ENCODE measurements around the gene DNAL4.
A peak's percentile ranks its signal among the peaks of the same experiment; 100 is the strongest.

DNAL4 gene, protein sequence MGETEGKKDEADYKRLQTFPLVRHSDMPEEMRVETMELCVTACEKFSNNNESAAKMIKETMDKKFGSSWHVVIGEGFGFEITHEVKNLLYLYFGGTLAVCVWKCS

DNA sequence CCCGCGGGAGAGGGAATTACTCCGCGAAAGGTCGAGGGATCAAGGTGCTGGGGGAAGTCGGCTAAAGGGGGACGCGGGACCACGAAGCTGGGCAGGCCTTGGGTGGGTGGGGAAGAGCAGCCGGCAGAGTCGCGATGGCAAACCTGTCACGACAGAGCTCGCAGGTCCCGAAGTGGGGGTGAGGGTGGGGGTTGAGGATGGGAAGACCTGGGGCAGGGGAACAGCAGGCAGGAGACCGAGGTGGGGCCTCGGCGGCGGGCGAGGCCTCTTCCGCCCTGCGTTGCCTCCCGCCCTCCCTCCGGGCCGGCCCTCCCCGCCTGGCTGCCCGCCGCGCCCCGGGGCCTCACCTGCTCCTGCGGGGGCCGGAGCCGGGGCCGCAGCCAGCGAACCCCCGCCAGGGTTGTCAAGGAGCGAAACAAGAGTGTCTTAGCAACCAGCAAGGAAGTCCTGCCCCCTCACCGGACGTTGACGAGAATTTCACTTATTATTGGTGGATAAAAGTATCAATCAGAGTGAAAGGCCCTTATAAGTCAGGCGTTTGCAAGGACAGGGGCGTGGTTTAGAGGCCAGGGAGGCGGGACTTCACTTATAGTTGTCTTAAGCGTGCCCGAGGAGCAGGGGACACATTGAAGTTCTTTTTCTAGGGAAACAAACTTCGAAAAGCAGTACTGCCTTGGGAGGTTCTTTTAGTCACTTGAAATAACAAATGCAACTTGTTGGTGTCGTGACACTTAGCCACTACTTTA lies at the start of gene DNAL4:
TSS of gene DNAL4 (minus strand) at position 423 of the 746 bp plus-strand sequence. CDS start 11,412 bp downstream, outside the sequence.
- peak; percentile 99 for DNase-seq

DNA sequence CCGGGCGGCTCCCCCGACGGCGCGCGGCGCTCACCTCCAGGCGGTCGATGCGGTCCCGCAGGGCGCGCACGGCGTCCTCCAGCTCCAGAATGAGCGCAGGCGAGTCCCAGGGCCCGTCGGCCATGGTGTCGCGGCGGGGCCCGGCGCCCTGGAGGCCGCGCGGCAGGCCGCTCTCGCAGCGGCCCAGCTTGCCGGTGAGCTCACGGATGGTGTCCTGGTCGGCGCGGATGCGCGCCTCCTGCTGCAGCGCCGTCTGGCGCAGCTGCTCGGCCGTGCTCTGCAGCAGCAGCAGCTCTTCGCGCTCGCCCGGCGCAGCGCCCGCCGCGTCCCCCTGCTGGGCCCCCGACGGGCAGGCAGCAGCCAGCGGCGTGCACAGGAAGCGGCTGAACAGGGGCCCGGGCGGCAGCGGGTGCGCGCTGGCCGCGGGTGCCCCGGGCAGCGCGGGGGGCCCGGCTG lies 49.3 kb upstream of the DNAL4 start:
- peak; percentile 71 for DNase-seq

DNA sequence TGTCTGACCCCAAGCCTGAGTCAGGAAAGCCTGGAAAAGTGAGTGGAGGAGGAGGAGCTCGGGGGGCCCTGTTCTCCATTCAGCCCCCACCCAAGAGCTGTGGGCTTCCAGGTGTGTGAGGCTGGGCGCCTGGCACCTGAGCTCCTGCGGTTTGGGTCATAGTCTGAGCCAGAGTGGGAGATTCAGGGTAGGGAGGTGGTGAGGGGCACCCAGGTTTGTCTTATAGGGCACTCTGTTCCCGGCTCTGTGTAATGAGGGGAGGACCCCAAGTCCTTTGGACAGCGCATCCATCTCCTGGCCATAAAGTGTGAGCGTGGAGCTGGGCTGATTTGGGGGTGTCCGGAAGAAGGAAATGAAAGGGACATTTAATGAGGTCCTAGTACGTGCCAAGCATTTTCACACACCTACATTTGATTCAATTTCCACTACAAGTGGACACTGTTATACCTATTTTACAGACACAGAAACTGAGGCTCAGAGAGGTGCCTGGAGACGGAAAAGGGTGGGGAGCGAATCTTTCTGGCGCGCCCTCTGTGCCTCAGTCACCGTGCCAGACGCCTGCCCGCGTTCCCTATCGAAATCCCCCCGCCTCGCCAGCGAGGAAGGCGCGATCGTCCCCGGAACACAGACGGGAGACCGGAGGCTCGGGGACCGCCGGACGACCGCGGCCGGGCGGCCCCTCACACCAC lies 48.7 kb upstream of the DNAL4 start:
- DNase-seq: no peak

DNA sequence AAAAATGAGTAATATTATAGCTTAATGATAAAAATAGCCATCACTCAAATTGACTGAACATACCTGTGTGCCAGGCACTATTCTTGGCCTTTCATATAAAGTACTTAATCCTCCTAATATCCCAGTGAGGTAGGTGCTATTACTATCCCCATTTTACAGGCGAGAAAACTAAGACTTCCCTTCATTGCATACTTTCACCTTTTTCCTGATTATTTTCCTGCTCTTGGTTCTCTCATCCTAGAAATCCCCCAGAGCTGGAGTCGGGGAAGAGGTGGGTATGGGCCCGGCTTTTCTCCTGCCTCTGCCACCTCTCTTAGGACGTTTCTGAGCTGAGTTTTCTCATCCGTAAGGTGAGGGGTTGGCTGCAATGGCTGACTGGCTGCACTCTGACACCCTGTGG lies 47.7 kb upstream of the DNAL4 start:
- no peak for DNase-seq

DNA sequence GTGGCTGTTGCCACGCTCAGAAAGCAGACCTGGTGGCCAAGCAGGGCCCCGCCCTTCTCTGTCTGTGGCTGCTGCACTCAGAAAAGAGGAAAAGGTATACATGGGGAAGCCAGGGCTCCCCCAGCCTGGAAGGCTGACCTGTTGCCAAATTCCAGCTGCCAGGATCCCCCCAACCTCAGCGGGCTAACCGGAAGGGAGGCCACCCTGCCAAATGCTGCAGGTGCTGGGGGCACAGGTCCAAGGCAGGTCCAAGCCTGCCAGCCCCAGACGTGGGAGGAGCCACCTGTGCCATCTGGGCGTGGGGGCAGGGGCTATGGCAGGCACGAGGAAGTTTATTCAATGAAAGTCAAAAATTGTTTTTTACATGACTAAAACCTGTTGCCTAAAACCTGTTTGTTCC lies 47.3 kb upstream of the DNAL4 start:
- DNase-seq: peak; percentile 56

DNA sequence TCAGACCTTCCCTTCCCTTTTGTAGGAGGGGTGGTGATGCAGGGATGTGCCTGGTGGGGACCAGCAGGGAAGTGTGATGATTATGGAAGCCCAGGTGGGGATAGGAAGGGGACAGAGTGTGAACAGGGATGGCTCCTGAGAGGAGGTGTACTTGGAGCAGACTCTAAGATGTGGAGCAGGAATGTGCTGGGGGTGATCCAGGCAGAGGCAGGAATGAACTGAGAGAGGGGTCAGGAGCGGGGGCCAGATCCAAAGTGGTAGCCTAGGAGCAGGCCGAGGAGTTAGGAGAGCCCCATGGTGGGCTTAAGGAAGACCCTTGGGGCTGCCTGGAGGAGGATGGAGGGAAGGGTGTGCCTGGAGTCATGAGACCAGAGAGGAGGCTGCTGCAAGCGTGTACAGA lies 46.2 kb upstream of the DNAL4 start:
- no peak for DNase-seq

DNA sequence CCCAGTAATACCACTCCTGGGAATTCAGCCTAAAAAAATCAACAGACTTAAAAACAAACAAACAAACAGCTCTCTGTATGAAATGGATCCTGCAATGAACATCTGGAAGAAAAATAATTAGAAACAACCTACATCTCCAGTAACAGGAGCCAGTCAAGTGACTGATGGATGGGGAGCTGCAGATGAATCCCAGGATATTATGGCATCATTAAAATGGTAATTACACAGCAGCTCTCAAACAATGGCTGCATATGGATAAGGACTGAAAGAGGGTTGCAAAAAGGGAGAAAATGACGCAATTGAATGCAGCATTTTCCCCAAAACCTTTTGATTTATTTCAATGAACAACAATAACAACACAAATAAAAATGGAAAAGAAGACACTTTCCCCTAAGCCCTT lies 45.7 kb upstream of the DNAL4 start:
- no peak for DNase-seq

DNA sequence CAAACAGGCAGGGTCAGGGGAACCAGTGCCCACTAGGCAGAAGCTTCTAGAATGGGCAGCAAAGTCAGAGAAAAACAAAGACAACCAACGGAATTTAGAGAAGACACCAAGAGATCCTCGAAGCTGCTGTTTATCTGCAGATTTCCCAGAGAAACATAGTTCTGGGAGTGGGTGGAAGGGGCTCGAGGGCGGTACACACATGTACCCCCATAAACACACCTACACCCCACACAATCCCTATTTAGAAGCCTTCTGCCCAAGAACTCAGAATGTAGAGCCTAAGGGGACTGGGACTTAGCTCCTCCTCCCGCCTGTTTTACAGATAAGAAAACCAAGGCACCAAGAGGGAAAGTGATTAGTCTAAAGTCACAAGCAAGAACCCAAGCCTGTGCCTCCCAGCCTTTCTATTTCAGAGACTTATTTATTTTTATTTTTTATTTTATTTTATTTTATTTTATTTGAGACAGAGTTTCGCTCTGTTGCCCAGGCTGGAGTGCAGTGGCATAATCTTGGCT lies 43.5 kb upstream of the DNAL4 start:
- DNase-seq: no peak

DNA sequence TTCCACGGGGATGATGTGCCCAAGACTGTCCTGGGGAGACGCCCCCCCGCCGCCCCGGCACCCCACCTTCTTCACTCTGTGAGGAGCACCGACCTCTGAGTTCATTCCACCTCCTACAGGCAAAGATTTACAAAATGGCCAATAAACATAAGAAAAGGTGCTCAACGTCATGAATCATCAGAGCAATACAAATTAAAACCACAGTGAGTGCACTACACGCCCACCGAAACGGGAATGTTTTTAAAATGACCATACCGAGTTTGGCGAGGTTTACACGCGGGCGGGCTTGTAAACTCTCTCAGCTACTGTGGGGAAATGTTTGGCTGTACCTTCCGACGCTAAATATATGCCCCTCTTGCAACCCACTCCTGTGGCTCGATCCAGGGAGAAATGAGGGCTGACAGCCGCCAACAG lies 42.0 kb upstream of the DNAL4 start:
- no peak for DNase-seq

DNA sequence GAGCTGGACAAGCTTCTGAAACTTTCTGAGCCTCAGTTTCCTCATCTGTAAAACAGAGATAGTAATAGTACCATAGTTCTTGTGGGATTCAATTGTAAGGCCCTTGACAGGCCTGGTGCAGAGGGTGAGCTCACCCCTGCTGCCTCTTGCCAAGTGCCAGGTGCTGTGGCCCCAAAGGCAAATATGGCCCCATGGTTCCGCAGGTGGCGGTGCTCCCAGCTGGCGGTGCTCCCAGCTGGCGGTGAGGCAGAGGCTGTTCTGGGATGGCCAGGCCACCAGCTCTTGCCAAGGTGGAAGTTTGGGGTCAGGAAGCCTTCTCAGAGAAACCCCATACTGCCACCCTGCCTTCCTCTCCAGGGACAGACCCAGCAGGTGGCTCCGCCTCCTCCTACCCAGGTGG lies 41.0 kb upstream of the DNAL4 start:
- no peak for DNase-seq

DNA sequence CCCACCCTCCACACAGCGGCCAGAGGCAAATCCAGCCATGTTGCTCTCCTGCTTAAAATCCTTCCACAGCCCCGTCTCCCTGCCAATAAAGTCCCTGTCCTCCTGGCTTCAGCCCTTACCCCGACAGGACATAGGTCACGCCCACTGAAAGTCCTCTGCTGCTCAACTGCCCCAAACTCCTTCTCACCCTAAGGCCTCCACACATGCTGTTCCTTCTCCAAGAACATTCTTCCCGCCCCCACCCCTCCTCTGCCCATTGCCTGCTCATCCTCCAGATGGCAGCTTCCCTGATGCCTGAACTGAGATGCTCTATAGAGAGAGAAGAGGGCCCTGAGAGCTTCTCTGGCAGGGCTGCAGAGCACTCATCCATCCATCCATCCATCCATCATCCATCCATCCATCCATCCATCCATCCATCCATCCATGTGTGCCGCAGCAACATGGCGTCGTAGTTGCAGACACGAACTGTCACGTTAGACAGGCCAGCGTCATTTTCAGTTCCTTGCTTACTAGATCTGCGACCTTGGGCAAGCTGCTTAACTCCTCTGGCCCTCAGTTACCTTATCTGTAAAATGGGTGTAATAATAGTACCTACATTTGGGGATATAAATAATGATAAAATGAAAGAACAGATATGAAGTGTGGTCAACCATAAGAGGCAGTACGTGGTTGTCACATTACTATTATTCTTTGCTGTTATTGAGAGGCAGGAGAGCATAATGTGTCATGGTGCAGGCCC lies 40.4 kb upstream of the DNAL4 start:
- no peak for DNase-seq

DNA sequence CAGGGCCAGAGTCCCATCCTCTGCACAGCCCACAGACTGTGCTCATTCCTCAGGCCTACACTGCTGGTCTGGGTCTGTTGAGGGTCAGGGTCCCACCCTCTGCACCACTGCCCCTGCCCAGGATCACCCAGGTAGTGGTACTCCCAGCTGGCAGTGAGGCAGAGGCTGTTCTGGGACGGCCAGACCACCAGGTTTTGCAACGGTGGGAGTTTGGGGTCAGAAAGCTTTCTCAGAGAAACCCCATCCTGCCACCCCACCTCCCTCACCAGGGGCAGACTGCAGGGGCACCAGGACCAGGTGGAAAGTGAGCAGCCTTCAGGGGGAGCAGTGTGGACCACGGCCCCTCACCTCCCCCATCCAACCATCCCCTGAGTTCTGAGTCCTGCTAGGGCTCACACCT lies 39.1 kb upstream of the DNAL4 start:
- no peak for DNase-seq

DNA sequence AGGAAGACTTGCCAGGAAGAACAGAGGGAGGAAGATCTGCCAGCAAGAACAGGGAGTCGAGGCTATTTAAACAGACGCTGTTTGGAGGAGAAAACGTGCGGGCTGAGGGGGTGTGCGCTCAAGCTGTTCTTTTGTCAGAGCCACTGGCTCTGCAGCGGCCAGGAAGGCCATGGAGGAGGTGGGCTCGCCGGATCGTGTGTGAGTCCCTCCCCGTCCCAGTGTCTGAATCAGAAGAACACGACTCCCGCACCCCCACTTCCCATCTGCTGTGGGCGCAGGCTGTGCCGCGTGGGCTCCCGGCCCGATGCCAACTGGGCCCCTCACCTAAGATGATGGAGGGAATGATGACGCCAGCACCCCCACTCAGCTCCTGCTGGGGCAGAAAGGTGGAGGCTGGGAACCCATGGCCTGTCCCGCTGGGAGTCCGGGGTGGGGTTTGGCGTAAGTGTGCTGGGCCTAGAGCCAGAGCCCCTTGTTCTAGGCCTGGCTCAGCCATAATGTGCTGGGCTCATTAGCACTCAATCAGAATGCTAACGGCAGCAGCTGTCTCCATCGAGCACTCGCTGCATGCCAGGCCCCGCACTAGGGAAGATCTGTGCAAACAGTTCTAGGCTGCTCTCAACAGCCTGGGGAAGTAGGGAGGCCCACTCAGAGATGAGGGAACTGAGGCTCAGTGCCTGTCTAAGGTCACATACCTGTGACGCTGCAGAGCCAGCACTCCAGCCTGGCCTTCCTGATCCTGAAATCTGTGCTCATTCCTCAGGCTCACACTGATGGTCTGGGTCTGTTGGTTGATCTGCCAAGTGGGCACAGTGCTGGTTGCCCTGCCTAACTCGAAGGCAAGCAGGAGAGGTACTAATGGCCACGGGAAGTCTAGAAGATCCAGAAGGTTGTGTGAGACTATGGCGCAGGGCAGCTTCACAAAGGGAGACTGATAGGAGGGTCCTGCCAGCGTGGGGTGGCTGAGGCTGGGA lies 38.3 kb upstream of the DNAL4 start:
- no peak for DNase-seq

DNA sequence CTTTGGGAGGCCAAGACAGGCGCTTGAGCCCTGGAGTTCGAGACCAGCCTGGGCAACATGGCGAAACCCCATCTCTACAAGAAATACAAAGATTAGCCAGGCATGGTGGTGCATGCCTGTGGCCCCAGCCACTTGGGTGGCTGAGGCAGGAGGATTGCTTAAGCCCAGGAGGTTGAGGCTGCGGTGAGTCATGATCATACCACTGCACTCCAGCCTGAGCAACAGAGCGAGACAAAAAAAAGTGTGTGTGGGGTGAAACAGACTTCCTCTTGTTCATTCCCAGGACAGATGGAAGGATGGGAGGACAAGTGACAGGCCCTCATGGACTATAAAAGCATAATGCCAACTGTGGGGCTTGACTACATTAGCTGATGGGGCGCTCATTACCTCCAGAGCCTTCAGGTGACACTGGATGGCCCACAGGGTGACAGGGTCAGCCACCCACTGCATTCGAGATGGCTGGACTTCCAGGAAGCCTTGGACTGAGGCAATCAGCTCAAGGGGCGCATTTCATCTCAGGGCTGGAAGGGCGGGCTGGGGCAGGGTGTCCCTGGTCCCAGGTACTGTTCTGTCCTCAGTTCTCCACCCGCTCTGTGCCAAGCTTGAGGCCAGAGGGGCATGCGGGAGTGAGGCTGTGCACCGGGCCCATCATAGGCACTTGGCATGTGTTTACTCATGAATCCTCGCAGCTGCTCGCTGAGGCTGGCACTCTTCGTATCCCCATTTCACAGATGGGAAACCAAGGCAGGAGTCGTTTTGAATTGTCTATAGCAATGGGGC lies 37.4 kb upstream of the DNAL4 start:
- no peak for DNase-seq

DNA sequence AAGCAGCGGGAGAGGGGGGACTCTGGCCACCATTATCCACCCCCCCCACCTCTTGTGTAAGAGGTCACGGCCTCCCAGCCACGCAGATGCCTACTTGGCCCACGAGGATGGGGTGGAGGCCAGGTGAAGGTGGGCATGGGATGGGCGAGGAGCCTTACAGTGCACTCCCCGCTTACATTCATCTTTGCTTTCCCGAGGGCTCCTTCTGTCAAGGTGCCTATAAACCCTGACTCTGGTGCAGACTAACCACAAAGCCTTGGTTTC lies 36.8 kb upstream of the DNAL4 start:
- no peak for DNase-seq

DNA sequence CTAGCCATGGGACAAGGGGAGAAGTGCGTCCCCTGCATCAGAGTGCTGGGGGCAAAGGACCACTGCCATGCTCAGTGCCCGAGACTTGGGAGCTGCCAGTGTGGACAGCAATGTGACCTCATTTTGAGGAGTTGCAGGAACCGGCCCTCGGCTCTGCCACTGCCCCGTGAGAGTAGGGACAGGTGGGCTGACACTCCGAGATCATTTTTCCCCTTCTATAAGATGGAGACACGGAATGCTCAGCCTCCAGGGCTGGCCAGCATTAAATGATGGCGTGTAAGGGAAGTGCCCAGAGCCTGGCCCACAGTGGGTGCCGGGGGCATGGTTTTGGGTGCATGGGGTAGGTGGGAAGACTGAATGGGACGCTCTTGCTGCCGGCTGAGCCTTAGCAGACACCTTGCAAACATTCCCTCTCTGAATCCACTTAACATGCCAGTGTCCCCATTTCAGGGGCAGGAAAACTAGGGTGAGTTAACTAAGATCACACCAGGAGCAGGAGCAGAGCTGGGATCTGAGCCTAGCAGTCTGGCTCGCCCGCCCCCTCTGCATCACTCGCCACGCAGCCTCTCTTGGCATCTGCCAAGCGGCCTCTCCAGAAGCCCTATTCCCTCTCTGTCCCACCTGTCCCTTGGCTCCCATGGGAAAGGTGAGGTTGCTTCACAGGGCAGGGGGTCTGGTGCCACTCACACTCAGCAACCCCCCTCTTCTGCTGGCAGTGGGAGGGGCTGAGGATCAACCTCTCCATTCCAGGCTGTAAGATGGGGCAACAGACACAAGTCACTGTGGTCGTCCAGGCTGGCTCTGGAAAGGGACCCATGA lies 36.3 kb upstream of the DNAL4 start:
- no peak for DNase-seq

DNA sequence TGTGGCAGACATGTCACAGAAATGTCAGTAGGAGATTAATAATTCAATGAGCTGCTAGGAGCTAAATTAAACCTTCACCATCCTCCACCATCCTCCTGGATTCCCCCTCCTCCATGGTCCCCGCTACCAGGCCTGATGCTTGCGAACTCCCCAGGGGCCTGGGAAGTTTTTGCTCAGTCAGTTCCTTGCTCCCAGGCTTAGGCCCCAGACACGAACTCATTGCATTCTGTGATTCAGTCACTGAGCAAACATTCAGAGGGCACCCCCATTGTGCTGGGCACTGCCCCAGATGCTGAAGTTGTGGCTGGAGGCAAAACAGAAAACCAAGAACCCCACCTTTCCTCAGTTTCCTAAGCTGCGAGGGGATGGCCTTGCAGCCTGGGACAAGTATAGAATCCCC lies 35.5 kb upstream of the DNAL4 start:
- DNase-seq: no peak

DNA sequence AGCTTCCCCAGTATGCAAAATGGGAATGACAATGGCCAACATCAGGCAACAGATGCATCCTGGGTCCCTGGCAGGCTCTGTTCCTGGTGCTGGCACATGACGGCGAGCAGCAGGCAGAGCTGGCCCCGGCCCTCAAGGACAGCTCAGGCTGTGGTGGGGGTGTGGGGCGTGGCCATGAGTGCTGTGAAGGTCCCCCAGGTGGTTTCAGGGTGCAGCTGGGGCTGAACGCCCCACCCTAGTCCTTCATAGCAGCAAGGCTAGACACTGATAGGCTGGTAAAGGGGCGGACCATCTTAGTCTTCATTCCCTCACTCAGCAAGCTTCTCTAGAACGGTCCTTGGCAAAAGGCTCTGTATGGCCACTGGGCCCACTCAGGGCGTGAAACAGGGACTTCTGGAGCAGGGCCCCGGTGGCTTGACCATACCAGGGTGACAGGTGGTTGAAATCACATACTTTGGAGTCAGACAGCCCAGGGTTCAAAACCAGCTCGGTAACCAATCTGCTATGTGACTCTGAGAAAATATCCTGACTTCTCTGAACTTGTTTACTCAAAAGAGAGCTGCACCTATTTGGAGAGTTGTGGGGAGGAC lies 34.8 kb upstream of the DNAL4 start:
- DNase-seq: no peak

DNA sequence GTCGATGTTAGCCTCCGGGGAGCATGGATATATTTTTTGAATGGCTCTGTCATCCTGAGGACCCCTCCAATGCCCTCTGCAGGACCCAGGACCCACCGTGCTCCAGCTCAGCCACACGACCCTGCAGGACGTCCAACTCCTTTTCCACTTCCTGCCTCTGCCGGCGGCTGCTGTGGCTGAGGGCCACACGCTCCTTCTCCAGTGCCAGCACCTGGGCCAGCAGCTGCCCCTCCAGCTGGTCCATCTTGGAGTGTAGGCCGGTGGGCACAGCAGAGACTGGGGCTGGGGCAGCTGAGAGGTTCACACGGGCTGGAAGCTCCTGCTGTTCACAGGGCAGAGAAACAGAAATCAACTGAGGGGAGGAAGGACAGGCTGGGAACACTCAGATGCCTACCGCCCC lies 34.2 kb upstream of the DNAL4 start:
- no peak for DNase-seq

DNA sequence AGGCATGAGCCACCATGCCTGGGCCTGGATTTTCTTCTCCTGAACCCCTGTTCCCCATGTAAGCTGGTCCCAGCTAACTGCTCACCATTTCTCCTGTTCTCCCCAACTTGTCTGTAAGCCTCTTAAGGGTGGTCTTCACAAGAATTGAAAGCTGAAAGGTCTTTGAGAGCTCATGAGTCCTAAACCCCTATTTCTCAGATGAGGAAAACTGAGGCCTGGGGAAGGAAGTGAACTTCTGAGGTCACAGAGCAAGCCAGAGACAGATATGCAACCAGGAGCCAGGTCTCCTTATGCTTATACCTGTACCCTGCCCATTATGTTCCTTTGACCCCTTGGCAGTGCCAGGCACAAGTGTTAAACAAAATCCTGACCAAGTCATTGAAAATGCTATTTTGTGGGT lies 33.6 kb upstream of the DNAL4 start:
- no peak for DNase-seq
